Measurements from ENCODE around the gene OPN3. TPM values are rescaled to one million over a fixed set of nuclear protein-coding genes. Genes with fewer than 3 reads are reported as not detected.

Gene OPN3
- total RNA-seq, 2 experiments from 2014 or later = 8.0 to 9.0 TPM

DNA sequence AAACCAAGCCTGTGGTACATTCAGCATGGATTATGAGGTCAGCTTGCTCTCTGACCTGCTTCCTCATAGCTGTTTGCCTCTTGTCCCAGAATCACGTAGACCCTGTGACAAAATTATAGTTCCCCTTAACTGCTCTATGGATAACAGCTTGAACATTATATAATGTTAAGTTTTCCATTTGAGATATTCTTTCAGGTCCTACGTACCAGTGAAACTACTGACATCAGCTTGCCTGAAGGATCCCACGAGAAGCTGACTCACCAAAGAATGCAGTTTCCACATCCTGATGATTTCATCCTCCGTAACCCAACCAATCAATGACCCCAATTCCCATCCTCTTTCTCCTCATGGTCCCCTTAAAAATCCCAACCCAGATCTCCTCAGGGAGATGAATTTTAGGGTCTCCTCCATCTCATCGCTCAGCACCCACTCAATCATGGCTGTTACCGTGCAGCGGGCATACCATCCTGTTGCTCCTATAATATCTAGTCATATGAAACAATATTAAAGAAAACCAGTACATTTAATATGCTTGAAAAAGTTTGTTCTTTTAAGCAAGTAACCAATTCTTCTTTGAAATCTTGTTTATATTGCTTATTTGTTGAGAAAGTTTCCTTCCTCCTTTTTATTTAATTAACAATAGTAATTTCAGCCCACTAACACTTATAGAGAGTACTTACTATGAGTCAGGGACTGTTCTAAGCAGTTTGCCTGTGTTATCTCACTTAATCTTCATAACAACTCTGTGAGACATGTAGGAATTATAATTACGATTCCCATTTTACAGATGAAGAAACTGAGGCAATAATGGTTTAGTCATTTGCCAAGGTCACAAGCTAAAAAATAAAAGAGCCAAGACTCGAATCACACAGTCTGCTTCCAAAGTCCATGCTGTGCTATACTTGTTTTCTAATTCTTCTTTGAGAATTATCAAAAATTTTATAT, 27.4 kb downstream of the OPN3 start:
- DNase-seq = no peak
- Mint-ChIP-seq H3K4me3 (no peak overlapping the region), H3K4me1 (ENCODE audit: low read depth) (peaks cover 16% of the 10 kb centered on the region), H3K9me3 (no peaks in the 10 kb centered on the region), H3K27ac (no peak overlapping the region), H3K36me3 (no peaks in the 10 kb centered on the region), H3K27me3 (no peaks in the 10 kb centered on the region)
- ChIA-PET CTCF (interaction anchor here (0.6 to 4.7 kb wide), 17 partner anchors 8 to 404 kb away, joined by 3 to 64 read pairs (median 7); partner anchors contain the start of genes EXO1, FH and MAP1LC3C), POLR2A (no interaction called here)
- intact Hi-C loops (cut with micrococcal nuclease) = loop anchor here (1.0 kb wide), 1 partner anchor 62 kb away; no protein-coding TSS in a partner anchor

DNA sequence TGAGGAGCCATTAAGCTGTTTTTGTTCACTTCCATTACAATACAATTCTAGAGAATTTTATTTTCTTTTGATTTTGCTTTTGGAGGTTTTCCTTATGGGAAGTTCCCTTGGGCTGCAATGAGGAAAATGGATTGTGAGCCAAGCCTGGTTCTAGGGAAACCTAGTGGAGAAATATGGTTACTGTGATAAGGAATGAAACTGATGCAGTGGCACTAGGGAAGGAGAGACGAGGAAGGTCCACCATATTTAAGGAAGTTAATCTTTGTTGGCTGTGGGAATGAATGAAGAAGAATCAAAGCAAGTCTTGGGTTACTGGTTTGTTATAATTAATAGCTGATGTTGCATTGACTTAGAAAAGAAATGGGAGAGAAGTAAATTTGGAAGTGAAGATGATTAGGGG, 28.4 kb downstream of the OPN3 start:
- Mint-ChIP-seq H3K9me3 (no peaks in the 10 kb centered on the region), H3K4me3 (no peak overlapping the region), H3K4me1 (ENCODE audit: low read depth) (peaks cover 11% of the 10 kb centered on the region), H3K27me3 (no peaks in the 10 kb centered on the region), H3K27ac (no peak overlapping the region), H3K36me3 (no peaks in the 10 kb centered on the region)
- ChIA-PET CTCF (interaction anchor here (0.7 to 4.7 kb wide), 22 partner anchors 9 to 1008 kb away, joined by 3 to 64 read pairs (median 8); partner anchors contain the start of genes EXO1, FH and MAP1LC3C), POLR2A (no interaction called here)
- intact Hi-C loops (cut with micrococcal nuclease) = loop anchor here (1.0 to 2.0 kb wide), 6 partner anchors 16 to 405 kb away; partner anchors contain the start of genes CHML, EXO1, MAP1LC3C and OPN3
- DNase-seq = no peak

DNA sequence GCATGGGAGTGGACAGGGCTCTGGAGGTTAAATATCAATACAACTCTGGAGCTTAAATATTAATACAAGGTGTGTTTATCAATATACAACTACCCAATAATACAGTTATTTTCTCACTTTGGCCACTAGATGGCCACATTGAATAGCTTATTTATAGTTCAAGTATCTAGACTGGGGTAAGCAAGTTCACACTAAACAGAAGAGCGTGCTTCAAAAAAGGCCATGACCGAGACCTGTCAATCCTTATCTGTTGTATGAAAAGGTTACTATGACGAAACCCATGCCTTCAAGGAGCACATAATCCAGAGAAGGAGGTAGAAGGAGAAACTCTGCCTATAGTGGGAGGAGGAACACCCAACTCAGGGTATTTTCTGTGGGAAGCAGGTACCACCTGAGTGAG, 29.1 kb downstream of the OPN3 start:
- H3K4me1 Mint-ChIP-seq (ENCODE audit: low read depth) = peaks cover 11% of the 10 kb centered on the region
- no peaks in the 10 kb centered on the region for H3K27me3 Mint-ChIP-seq
- no peak overlapping the region for H3K4me3 Mint-ChIP-seq
- H3K27ac Mint-ChIP-seq = no peak overlapping the region
- POLR2A ChIA-PET = interaction anchor here (0.8 to 0.9 kb wide), 2 partner anchors 12 to 29 kb away, joined by 3 to 4 read pairs; partner anchors contain the start of genes CHML and OPN3
- no peaks in the 10 kb centered on the region for H3K9me3 Mint-ChIP-seq
- intact Hi-C loops (cut with micrococcal nuclease) = loop anchor here (1.0 to 2.0 kb wide), 6 partner anchors 16 to 406 kb away; partner anchors contain the start of genes CHML, EXO1, MAP1LC3C and OPN3
- no peaks in the 10 kb centered on the region for H3K36me3 Mint-ChIP-seq
- DNase-seq = no peak
- CTCF ChIA-PET = interaction anchor here (0.6 to 4.7 kb wide), 39 partner anchors 9 to 1007 kb away, joined by 3 to 64 read pairs (median 4); partner anchors contain the start of genes CHML, EXO1, FH and KMO

DNA sequence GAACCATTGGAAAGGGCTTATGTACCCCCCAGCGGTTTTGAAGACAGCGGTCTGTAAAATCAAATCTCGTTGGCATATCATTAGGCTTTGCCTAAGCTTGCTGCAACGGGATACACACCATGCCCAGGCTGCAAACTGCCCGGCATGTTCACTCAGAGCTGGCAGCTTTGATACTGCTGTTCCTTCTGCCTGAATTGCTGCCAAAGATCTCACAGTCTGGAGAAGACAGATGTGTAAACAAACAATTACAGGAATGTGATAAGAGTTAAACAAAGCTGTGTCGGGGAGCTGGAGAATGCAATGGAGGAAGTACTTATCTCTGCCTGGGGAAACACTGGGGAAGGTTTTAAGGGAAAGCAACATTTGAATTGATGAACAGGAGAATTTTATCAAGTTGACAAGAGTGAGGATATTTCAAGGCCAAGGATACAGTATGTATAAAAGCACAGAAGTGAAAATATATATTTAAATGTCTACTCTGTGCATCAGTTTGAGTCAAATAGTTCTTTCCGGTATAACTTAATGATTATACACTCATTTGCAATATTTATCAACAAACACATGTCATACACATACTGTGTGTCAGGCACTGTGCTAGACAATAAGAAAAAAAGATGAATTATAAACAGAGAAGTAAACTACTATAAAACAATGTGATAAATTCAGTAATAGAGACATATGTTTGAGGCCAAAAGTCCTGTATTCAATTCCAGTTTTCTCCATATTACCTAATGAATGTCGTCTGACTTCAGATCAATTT, 29.9 kb downstream of the OPN3 start:
- Mint-ChIP-seq H3K9me3 (no peaks in the 10 kb centered on the region), H3K27ac (no peak overlapping the region), H3K4me3 (no peak overlapping the region), H3K4me1 (ENCODE audit: low read depth) (peaks cover 11% of the 10 kb centered on the region), H3K36me3 (no peaks in the 10 kb centered on the region), H3K27me3 (no peaks in the 10 kb centered on the region)
- no peak for DNase-seq
- ChIA-PET CTCF (interaction anchor here (0.6 to 4.7 kb wide), 37 partner anchors 8 to 411 kb away, joined by 3 to 64 read pairs (median 4); partner anchors contain the start of genes CHML, EXO1, FH and KMO), POLR2A (interaction anchor here (0.8 to 0.9 kb wide), 2 partner anchors 13 to 30 kb away, joined by 3 to 4 read pairs; partner anchors contain the start of genes CHML and OPN3)
- intact Hi-C loops (cut with micrococcal nuclease) = loop anchor here (2.0 kb wide), 2 partner anchors 389 to 407 kb away; partner anchors contain the start of gene MAP1LC3C

DNA sequence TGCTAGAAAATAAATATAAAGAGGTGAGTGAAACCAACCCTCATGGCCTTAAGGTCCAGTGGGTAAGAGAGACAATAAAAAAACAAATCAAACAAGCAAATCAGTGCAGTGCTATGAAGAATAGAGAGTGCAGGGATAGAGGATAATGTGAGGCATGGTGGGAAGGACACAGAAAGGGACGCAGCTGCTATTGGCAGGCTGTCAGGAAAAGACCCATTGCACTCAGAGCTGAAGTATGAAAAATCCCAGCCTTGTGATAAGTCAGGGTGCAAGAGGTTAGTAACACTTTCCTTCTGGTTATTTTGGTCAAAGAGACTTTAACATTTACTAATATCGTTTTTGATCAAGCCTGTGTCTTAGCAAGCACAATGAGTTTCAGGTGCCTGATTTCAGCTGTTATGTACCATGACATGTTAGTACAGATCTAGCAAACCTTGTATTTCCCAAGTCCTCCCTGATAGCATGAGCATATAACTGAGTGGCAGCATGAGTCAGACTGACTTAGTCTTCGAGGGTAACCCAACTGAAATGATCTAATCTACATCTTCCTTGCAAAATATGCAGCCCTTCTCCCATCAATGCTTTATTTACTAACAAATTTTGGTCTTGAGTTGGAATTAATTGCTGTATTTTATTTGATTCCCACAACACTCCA, 31.7 kb downstream of the OPN3 start:
- Mint-ChIP-seq H3K9me3 (no peaks in the 10 kb centered on the region), H3K4me3 (no peak overlapping the region), H3K27me3 (no peaks in the 10 kb centered on the region), H3K36me3 (no peaks in the 10 kb centered on the region), H3K4me1 (ENCODE audit: low read depth) (peaks cover 13% of the 10 kb centered on the region), H3K27ac (no peak overlapping the region)
- POLR2A ChIA-PET = no interaction called here
- DNase-seq = no peak
- intact Hi-C loops (cut with micrococcal nuclease) = loop anchor here (1.0 kb wide), 2 partner anchors 8 to 16 kb away; no protein-coding TSS in a partner anchor
- CTCF ChIA-PET = interaction anchor here (0.8 to 1.2 kb wide), 2 partner anchors 76 to 390 kb away, joined by 3 read pairs; partner anchors contain the start of genes KMO and MAP1LC3C

DNA sequence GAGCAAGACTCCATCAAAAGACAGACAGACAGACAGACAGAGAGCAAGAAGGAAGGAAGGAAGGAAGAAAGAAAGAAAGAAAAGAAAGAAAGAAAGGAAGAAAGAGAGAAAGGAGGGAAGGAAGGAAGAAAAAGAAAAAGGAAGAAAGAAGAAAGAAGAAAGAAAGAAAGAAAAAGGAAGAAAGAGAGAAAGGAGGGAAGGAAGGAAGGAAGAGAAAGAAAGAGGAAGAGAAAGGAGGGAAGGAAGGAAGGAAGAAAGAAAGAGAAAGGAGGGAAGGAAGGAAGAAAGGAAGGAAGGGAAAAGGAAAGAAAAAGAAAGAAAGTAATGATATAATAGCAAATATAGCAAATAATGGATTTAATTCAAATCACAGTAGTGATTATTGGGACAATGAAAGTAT, 32.7 kb downstream of the OPN3 start:
- H3K9me3 Mint-ChIP-seq = no peaks in the 10 kb centered on the region
- H3K4me1 Mint-ChIP-seq (ENCODE audit: low read depth) = peaks cover 13% of the 10 kb centered on the region
- H3K36me3 Mint-ChIP-seq = peaks cover 1% of the 10 kb centered on the region
- POLR2A ChIA-PET = no interaction called here
- intact Hi-C loops (cut with micrococcal nuclease) = no loop called here
- CTCF ChIA-PET = no interaction called here
- no peaks in the 10 kb centered on the region for H3K27me3 Mint-ChIP-seq
- no peak for DNase-seq
- no peak overlapping the region for H3K27ac Mint-ChIP-seq
- H3K4me3 Mint-ChIP-seq = no peak overlapping the region

DNA sequence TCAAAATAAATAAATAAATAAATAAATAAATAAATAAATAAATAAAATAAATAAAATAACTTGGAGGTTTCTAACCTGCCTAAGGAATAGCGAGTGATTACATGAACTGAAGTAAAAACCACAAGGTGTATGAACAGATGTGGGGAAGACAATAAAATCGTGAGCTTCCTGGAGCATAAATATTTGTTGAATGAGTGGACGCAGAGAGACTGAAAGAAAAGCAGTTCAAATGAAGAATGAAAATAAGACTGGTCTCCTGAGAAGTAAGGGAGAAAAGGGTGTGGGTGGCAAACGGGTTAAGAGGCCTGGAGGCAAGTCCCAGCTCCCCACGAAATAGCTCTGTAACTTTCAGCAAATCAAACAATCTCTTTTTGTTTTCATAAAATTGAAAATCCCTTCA, 33.6 kb downstream of the OPN3 start:
- Mint-ChIP-seq H3K4me3 (no peak overlapping the region), H3K27ac (no peak overlapping the region), H3K9me3 (no peaks in the 10 kb centered on the region), H3K4me1 (ENCODE audit: low read depth) (peaks cover 12% of the 10 kb centered on the region), H3K27me3 (no peaks in the 10 kb centered on the region), H3K36me3 (peaks cover 1% of the 10 kb centered on the region)
- POLR2A ChIA-PET = no interaction called here
- intact Hi-C loops (cut with micrococcal nuclease) = no loop called here
- CTCF ChIA-PET = interaction anchor here (1.6 kb wide), 1 partner anchor 21 kb away, joined by 6 read pairs; no protein-coding TSS in a partner anchor
- no peak for DNase-seq

DNA sequence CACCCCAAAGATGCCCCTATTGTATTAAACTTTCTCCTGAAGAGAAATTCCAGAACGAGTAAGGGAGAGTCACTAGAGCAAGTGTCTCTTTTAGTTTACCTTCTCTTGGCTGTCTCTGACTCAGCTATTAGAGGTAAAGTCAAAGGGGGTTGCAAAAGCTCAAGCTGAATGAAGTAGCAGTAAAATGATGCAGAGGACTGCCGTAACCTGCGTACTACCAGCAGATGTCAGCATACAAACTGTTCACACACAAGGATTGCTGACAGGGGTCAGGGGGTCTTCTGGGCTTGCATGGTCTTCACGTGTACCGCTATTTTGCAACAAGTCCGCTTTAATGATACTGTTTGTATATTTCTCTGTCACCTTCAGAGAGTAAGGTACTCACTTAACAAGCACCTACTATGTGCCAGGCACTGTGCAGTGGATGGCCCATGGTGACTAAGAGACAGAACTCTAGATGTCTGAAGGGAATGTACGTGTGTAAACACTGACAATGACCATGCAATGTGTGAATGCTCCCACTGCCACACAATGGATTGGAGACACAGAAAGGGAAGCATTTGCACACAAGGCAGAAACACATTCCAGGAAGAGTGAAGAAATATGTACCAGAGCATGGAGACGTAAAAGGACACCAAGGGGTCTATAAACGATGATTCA, 34.9 kb downstream of the OPN3 start:
- peaks cover 20% of the 10 kb centered on the region for H3K4me1 Mint-ChIP-seq (ENCODE audit: low read depth)
- H3K9me3 Mint-ChIP-seq = no peaks in the 10 kb centered on the region
- no peaks in the 10 kb centered on the region for H3K27me3 Mint-ChIP-seq
- no peak overlapping the region for H3K27ac Mint-ChIP-seq
- ChIA-PET CTCF (interaction anchor here (1.6 kb wide), 1 partner anchor 22 kb away, joined by 6 read pairs; no protein-coding TSS in a partner anchor), POLR2A (no interaction called here)
- no peak for DNase-seq
- H3K4me3 Mint-ChIP-seq = no peak overlapping the region
- H3K36me3 Mint-ChIP-seq = peaks cover 1% of the 10 kb centered on the region
- intact Hi-C loops (cut with micrococcal nuclease) = no loop called here

DNA sequence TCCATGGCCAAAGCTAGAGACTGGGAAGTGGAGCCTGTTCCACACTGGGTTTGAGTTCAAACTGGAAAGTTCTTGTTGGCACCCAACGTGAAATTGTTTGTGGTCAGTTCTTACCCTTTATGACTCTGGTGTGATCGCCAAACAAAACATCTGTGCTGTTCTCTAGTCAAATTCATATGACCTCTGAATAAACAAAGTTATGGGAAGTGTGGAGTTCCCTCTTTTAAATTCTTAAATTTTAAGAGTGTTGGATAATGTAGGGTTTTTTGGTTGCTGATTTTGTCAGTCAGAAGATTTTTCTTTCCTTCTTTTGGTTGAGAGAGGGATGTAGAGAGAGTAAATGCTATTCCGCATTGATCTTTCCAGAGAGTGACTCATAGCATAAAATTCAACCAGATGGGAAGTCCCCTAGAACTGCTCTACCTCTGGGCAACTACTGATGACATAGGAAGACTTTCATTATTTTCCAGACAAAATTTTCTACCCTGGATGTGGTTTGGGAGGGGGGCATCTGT, 36.4 kb downstream of the OPN3 start:
- intact Hi-C loops (cut with micrococcal nuclease) = no loop called here
- H3K4me3 Mint-ChIP-seq = no peak overlapping the region
- no peaks in the 10 kb centered on the region for H3K27me3 Mint-ChIP-seq
- ChIA-PET CTCF (no interaction called here), POLR2A (no interaction called here)
- peaks cover 20% of the 10 kb centered on the region for H3K4me1 Mint-ChIP-seq (ENCODE audit: low read depth)
- H3K36me3 Mint-ChIP-seq = peaks cover 1% of the 10 kb centered on the region
- DNase-seq = no peak
- H3K27ac Mint-ChIP-seq = no peak overlapping the region
- H3K9me3 Mint-ChIP-seq = no peaks in the 10 kb centered on the region

DNA sequence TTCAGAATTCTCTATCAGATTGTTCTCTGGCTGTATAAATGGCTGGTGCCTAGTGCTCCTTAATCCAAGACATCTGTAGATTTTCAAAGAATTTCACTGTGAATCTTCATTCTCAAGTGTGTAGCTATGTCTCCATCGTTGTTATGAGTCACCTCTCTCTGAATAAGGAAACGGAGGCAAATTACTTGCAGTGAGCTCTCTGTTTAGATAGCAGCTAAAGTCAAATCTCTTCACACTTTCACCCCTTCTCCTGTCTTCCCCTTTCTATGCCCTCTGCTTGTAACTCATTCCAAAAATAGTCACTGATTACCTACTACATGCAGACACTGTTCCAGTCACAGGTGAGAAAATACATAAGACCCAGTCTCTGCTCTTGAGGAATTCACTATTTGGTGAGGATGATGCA, 39.7 kb downstream of the OPN3 start:
- Mint-ChIP-seq H3K27me3 (no peaks in the 10 kb centered on the region), H3K4me3 (no peak overlapping the region), H3K36me3 (peaks cover 1% of the 10 kb centered on the region), H3K9me3 (no peaks in the 10 kb centered on the region), H3K27ac (no peak overlapping the region), H3K4me1 (ENCODE audit: low read depth) (peaks cover 18% of the 10 kb centered on the region)
- ChIA-PET CTCF (no interaction called here), POLR2A (no interaction called here)
- intact Hi-C loops (cut with micrococcal nuclease) = loop anchor here (1.0 kb wide), 1 partner anchor 8 kb away; no protein-coding TSS in a partner anchor
- no peak for DNase-seq

DNA sequence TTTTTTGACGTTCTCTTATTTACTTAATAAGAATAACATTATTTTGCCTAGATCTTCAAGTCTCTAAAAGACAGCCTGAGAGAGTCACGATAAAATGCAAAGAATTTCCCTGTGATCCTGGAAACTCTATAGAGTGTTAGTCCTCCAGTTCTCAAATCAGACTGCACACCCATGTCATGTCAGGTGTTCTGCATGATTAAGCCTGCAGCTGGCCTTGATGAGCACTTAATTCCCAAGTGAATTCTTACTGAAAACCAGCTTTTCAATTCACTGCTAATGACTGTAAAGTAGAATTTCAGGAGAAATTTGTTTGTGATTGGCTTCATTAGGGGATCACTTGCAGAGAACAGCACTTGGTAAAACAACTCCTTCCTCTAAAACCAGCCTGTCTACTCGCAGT, 41.9 kb downstream of the OPN3 start:
- Mint-ChIP-seq H3K36me3 (peaks cover 4% of the 10 kb centered on the region), H3K4me1 (ENCODE audit: low read depth) (peaks cover 16% of the 10 kb centered on the region), H3K9me3 (no peaks in the 10 kb centered on the region), H3K27me3 (no peaks in the 10 kb centered on the region), H3K4me3 (no peak overlapping the region), H3K27ac (no peak overlapping the region)
- intact Hi-C loops (cut with micrococcal nuclease) = no loop called here
- DNase-seq = no peak
- CTCF ChIA-PET = interaction anchor here (1.3 kb wide), 1 partner anchor 12 kb away, joined by 5 read pairs; no protein-coding TSS in a partner anchor
- POLR2A ChIA-PET = no interaction called here

All from activated CD4-positive, alpha-beta memory T cell treated with anti-CD3 and anti-CD28 coated beads for 36 hours (primary cell).